GM21447 (cell line): Measurements from ENCODE around the gene TAP1.
"Not testable (repeated sequence)": the region's sequence is repeated elsewhere in the genome, so short reads cannot be mapped to it uniquely, and the experiment has no call there.

ENCODE experiments used
- ATAC-seq: cut with Tn5 transposase; IDR thresholded peaks from one replicate; pipeline ENCODE4 v1.9.1; 2021; ENCODE audit not compliant: unreplicated experiment

The TAP1 gene

DNA sequence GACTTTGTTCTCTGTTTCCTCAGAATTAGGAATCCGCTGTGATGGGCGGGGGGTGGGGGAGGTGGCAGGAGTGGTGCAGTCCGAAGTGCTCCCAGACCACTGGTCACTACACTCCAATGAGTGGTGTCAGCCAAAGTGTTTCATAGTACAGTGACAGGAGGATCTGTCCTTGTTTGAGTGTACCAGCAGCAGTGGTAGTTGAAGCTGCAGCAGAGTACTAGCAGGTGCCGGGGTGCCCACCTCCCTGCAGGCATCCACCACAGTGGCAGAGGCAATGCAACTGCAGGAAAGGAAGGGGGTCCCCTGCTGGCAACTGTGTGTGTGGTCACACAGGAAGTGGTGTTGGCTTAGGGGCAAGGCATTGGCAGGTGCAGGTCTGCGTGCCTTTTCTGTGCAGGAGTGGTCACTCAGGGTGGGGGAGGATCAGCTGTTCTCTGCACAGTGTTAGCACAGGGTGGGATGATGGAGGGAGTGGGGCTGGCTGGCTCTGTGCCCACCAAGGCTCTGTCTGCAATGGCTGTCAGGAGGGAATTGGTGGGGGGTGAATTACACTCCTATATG, 46.4 kb downstream of the TAP1 start:
- no peak for ATAC-seq

- not testable (repeated sequence) for ATAC-seq
These were observed 48.1 kb downstream of the TAP1 start for GRCh38 chr6:32805404-32805803.

- ATAC-seq: no peak
These were observed 50.1 kb downstream of the TAP1 start for GRCh38 chr6:32803416-32803815.

DNA sequence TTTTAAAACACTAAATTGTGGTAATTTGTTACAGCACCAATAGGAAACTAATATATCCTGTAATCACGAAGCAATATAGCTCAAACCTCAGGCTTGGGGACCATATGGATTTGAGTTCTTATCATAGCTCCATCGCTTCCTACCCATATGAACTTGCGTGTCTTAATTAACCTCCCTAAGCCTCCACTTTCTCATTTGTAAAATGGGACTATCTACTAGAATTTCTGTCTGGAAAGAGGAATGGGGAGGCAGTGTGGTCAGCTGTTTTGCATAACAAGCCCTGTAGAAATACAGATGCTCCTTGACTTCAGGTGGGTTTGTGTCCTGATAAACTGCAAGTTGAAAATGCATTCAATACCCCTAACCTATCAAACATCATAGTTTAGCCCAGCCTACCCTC, 53.8 kb downstream of the TAP1 start:
- ATAC-seq: no peak

DNA sequence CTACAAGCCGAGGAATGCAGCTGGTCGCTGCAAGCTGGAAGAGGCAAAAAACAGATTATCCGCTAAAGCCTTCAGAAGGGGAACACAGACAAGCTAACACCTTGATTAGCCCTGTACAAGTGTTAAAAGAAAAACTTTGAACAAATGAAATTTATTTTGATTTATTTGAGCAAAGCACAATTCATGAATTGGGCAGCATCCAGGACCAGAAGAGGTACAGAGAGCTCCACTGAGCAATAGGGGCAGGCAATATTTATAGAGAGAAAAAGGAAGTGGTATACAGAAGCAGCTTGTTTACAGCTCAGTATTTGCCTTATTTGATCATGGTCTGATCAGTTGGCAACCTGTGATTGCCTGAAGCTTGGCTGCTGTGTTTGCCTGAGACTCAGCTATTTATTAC, 54.3 kb downstream of the TAP1 start:
- no peak for ATAC-seq

DNA sequence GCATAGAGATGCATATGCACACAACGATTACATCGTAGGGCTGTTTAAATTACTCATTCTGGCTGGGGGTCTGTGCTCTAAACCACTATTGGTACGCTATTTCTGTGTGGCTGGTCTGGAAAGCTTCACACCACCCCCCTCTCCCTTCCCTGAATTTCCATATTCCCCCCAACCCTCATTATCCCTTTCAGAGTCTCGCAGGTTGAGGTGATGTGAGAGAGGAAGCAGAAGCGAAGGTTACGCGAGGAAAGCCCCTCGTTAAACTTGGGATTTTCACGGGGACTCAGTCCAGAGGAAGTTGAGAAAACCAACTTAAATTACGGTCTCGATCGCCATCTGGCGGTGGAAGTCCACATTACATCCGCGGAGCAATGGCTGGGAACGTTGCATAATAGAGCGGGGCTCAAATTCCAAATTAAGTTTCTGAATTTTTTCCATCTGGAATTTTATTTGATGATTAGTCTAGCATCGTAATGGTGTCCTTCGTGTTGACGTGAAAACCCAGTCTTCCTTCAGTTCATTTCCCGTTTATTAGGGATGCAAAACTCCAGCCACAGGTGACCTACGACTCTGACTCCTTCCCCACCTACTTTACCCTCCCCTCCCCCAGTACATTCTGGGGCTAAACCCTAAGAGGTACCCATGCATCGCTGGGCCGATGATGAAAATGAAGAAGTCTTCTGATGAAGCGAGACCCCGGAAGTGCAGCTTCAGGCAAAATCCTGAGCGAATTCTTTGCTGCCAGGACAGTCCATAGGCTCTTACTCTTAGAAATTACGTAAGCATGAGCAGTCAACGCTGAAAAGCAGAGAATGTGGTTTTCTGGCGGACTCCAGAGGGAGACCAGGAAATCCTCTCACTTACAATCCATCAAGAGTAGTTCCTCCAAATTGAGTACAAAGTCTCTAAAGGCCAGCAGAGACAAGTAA, 56.4 kb downstream of the TAP1 start:
- no peak for ATAC-seq
